Neural crest cell (in vitro differentiated cells): ENCODE results near the gene ZNF569. TPM values are rescaled to one million over a fixed set of nuclear protein-coding genes. Genes with fewer than 3 reads are reported as not detected.

Source experiments
- DNase-seq: peaks from one replicate; pipeline ENCODE4 v3.0.0; 2021; ENCODE audit warnings: low read depth, mixed read lengths, low spot score
- H3K27ac Mint-ChIP-seq: one replicate; pipeline ENCODE4 v1.8.0; 2021; ENCODE audit warnings: mild to moderate bottlenecking, mixed read lengths; ENCODE audit not compliant: unreplicated experiment
- H3K27me3 Mint-ChIP-seq: 2 replicates; pipeline ENCODE4 v1.8.0; 2021; ENCODE audit warnings: low read depth, mild to moderate bottlenecking, mixed read lengths
- H3K36me3 Mint-ChIP-seq: 2 replicates; pipeline ENCODE4 v1.8.0; 2021; ENCODE audit warnings: low read depth, mild to moderate bottlenecking, mixed read lengths
- H3K4me1 Mint-ChIP-seq: 2 replicates; pipeline ENCODE4 v1.8.0; 2021; ENCODE audit warnings: mixed read lengths
- H3K4me3 Mint-ChIP-seq: one replicate; pipeline ENCODE4 v1.8.0; 2021; ENCODE audit warnings: mild to moderate bottlenecking, mixed read lengths
- H3K9me3 Mint-ChIP-seq: 2 replicates; pipeline ENCODE4 v1.8.0; 2021; ENCODE audit warnings: mixed read lengths
- total RNA-seq: library from RNA; stranded (reverse); gene quantifications from 2 replicates; pipeline ENCODE4 v1.2.1, GENCODE V29; 2021
- TF ChIP-seq, protein P1 (sequence below): fragments of 200-600 bp; sonication (generic); conservative IDR thresholded peaks from 2 replicates; pipeline ENCODE4 v1.5.0; 2021; ENCODE audit warnings: antibody characterized with exemption, mild to moderate bottlenecking

Gene ZNF569
- total RNA-seq, 1 donor from 2014 or later: 12.6 TPM

DNA sequence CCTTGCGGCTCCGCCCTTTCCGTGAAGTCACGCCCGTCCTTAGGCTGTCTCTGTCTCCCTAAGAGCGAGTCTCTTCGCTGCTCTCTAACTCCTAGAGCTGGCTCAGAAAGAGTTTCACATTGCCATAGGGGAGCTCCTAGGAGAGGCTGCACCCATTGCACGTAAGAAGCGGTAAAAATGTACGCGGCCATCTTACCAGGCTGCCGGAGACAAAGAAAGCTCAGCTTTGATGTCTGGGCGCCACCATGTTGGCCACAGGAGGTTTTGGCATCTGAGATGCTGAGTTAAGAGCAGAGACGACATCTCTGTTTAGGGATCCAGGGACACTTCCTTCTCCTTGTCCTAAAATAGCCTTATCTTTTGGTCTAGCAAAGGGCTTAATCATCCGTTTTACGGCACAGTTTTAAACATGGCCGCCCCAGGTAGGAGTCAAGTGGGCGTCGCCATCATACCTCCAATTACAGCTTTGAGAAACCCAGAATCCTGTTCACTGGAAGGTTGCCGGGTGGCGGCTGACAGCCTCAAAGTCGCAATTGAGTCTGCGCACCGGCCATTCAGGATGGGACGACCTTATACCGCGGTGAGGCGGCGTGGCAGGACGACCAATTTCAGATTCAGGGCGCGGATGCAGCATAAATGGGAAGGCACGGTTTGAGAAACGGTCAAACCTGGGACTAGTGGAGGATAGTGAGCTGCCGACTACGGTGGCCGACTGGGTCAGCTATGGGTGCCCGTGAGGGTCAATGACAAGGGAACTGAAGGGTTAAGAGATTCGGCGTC is 39.3 kb upstream of the ZNF569 start, which contains the start of gene ZNF793:
TSS of gene ZNF793 (plus strand) at position 553 of the 780 bp plus-strand sequence. CDS start 16,501 bp downstream, outside the sequence.
- TF ChIP-seq, protein P1, sequence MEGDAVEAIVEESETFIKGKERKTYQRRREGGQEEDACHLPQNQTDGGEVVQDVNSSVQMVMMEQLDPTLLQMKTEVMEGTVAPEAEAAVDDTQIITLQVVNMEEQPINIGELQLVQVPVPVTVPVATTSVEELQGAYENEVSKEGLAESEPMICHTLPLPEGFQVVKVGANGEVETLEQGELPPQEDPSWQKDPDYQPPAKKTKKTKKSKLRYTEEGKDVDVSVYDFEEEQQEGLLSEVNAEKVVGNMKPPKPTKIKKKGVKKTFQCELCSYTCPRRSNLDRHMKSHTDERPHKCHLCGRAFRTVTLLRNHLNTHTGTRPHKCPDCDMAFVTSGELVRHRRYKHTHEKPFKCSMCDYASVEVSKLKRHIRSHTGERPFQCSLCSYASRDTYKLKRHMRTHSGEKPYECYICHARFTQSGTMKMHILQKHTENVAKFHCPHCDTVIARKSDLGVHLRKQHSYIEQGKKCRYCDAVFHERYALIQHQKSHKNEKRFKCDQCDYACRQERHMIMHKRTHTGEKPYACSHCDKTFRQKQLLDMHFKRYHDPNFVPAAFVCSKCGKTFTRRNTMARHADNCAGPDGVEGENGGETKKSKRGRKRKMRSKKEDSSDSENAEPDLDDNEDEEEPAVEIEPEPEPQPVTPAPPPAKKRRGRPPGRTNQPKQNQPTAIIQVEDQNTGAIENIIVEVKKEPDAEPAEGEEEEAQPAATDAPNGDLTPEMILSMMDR: no peak
- no peaks in the 10 kb centered on the region for H3K4me1 Mint-ChIP-seq
- H3K4me3 Mint-ChIP-seq: no peak within 1 kb of the TSS
- H3K36me3 Mint-ChIP-seq: peaks cover 31% of the 10 kb centered on the region
- H3K27me3 Mint-ChIP-seq: no peaks in the 10 kb centered on the region
- no peak within 1 kb of the TSS for H3K27ac Mint-ChIP-seq
- DNase-seq: peak; percentile 79
- H3K9me3 Mint-ChIP-seq: peaks cover 7% of the 10 kb centered on the region

DNA sequence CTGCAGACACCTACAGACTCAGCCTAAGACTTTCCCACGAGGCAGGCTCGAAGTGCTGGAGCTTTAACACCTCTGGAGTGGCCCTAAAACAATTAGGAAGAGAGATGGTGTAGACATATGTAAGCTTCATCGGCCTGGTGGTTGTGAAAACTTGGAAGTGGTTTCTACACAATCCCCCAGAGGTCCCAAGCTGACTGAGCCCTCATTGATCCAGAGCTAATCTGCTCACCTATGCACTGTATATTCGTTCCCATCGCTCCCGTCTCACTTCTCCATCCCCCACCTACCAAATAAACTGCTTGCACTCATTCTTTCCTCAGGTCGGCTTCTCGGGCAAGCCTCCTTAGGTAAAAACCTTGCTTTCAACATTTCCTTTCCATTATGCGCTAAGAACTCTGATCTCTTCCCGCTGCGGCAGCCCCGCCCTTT is 38.7 kb upstream of the ZNF569 start:
- H3K4me3 Mint-ChIP-seq: no peak overlapping the region
- H3K27me3 Mint-ChIP-seq: no peaks in the 10 kb centered on the region
- DNase-seq: no peak
- H3K4me1 Mint-ChIP-seq: no peaks in the 10 kb centered on the region
- H3K9me3 Mint-ChIP-seq: peaks cover 7% of the 10 kb centered on the region
- no peak overlapping the region for H3K27ac Mint-ChIP-seq
- H3K36me3 Mint-ChIP-seq: peaks cover 28% of the 10 kb centered on the region
- TF ChIP-seq, protein P1: no peak

DNA sequence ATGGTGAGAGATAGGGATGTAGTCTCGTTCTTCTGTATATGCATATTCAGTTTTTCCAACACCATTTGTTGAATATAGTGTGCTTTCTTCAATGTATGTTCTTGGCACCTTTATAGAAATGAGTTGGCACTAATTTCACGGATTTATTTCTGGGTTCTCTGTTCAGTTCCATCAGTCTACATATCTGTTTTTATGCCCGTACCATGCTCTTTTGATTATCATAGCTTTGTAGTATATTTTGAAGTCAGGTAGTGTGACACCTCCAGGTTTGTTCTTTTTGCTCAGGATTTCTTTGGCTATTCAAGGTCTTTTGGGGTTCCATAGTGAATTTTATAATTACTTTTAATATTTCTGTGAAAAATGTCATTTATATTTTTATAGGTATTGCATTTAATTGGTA is 25.0 kb upstream of the ZNF569 start:
- TF ChIP-seq, protein P1: no peak
- peaks cover 25% of the 10 kb centered on the region for H3K9me3 Mint-ChIP-seq
- no peaks in the 10 kb centered on the region for H3K27me3 Mint-ChIP-seq
- DNase-seq: no peak
- no peaks in the 10 kb centered on the region for H3K4me1 Mint-ChIP-seq
- no peak overlapping the region for H3K27ac Mint-ChIP-seq
- H3K4me3 Mint-ChIP-seq: no peak overlapping the region
- peaks cover 27% of the 10 kb centered on the region for H3K36me3 Mint-ChIP-seq

DNA sequence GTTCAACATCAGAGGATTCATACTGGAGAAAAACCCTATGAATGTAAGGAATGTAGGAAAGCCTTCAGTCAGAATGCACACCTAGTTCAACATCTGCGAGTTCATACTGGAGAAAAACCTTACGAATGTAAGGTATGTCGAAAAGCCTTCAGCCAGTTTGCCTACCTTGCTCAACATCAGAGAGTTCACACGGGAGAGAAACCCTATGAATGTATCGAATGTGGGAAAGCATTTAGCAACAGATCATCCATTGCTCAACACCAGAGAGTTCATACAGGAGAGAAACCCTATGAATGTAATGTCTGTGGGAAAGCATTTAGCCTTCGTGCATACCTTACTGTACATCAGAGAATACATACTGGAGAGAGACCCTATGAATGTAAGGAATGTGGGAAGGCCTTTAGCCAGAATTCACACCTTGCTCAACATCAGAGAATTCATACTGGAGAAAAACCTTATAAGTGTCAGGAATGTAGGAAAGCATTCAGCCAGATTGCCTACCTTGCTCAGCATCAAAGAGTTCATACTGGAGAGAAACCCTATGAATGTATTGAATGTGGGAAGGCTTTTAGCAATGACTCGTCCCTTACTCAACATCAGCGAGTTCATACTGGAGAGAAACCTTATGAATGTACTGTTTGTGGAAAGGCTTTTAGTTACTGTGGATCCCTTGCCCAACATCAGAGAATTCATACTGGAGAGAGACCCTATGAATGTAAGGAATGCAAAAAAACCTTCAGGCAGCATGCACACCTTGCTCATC is 17.3 kb upstream of the ZNF569 start:
- DNase-seq: no peak
- Mint-ChIP-seq H3K27ac (no peak overlapping the region), H3K27me3 (no peaks in the 10 kb centered on the region), H3K9me3 (peaks cover 37% of the 10 kb centered on the region), H3K4me1 (no peaks in the 10 kb centered on the region), H3K36me3 (peaks cover 66% of the 10 kb centered on the region), H3K4me3 (no peak overlapping the region)
- TF ChIP-seq, protein P1: no peak

DNA sequence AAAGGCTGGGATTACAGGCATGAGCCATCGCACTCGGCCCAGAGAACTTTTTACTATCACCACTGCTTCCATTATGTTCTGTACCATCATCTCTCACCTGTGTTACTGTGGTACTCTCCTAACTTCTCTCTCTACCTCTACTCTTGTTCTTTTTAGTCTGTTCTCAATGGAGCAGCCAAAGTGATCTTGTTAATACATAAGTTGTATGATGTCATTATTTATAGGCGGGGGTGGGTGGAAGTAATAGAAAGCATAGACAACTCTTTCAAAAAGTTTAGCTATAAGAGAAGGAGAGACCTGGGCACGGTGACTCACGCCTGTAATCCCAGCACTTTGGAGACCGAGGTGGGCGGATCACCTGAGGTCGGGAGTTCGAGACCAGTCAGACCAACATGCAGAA is 4.9 kb upstream of the ZNF569 start:
- peaks cover 36% of the 10 kb centered on the region for H3K36me3 Mint-ChIP-seq
- H3K4me3 Mint-ChIP-seq: no peak overlapping the region
- no peak overlapping the region for H3K27ac Mint-ChIP-seq
- DNase-seq: no peak
- peaks cover 14% of the 10 kb centered on the region for H3K9me3 Mint-ChIP-seq
- H3K27me3 Mint-ChIP-seq: no peaks in the 10 kb centered on the region
- H3K4me1 Mint-ChIP-seq: peaks cover 22% of the 10 kb centered on the region
- TF ChIP-seq, protein P1: no peak
